HTERT RPE-1 (cell line): ENCODE measurements around the gene ACP4.
"Not testable (repeated sequence)": the region's sequence is repeated elsewhere in the genome, so short reads cannot be mapped to it uniquely, and the experiment has no call there.

Experiments used
- in situ Hi-C: fragments of 300-500 bp; cut with MboI; formaldehyde crosslinking; loops from 4 replicates; pipeline ENCODE4 v1.14.3; 2020; ENCODE audit warnings: low sequenced_read_pairs

Gene ACP4

GRCh38 chr19:50773454-50773853 is 16.8 kb upstream of the ACP4 start:
- in situ Hi-C loops = not testable (repeated sequence)

DNA sequence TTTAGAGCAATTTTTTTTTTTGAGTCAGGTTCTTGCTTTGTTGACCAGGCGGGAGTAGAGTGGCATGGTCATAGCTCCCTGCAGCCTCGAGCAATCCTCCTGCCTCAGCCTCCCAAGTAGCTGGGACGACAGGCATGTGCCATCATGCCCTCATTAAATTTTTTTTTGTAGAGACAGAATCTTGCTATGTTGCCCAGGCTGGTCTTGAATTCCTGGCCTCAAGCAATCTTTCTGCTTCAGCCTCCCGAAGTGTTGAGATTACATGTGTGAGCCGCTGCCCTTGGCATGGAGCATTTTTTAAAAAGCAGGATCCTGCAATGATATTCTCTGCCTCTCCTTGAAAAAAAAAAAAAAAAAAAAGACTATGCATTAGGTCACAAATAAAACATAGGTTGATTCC is 14.1 kb upstream of the ACP4 start:
- in situ Hi-C loops = no loop called here

GRCh38 chr19:50777261-50777660 is 13.0 kb upstream of the ACP4 start:
- in situ Hi-C loops = no loop called here

DNA sequence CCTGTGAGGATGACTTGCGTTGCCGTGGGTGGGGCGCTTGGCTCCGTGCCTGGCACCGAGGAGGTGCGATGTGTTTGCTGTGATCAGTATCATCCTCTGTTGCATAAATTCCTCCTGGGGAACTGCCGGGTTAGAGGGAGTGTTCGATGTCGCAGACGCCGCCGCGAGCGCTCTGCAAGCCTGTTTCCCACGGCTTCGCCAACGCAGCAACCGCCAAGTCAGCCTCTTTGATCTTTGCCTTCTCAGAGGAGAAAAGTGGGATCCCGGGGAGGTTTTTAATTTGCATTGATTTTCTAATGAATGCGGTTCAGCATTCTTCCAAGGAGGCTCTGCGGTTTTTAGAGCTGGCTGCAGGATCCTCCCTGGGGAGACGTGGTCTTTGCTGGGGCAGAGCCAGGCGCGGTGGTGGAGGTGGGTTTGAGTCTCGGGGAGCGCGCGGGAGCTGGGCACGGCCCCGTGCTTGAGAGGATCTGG is 12.3 kb upstream of the ACP4 start:
- in situ Hi-C loops = no loop called here

DNA sequence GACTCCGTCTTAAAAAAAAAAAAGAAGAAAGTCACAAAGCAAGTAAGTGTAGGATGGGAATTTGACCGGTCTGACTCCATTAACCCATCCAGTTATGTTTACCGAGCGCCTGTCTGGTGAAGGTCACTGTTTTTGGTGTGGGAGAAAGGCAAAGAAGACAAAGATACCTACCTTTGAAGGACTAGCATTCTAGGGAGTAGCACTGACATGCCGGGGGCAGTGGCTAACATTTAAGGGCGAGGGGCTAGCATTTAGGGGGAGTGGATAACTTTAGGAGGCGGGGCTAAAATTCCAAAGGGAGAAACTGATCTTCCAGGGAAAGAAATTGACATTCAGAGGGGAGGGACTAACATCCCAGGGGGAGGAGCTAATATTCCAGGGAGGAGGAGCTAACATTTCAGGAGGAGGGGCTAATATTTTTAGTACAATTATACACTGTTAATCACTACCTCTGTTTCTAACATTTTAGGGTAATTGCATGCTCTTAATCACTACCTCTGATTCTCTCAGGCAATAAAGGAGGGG is 11.2 kb upstream of the ACP4 start:
- in situ Hi-C loops = no loop called here

DNA sequence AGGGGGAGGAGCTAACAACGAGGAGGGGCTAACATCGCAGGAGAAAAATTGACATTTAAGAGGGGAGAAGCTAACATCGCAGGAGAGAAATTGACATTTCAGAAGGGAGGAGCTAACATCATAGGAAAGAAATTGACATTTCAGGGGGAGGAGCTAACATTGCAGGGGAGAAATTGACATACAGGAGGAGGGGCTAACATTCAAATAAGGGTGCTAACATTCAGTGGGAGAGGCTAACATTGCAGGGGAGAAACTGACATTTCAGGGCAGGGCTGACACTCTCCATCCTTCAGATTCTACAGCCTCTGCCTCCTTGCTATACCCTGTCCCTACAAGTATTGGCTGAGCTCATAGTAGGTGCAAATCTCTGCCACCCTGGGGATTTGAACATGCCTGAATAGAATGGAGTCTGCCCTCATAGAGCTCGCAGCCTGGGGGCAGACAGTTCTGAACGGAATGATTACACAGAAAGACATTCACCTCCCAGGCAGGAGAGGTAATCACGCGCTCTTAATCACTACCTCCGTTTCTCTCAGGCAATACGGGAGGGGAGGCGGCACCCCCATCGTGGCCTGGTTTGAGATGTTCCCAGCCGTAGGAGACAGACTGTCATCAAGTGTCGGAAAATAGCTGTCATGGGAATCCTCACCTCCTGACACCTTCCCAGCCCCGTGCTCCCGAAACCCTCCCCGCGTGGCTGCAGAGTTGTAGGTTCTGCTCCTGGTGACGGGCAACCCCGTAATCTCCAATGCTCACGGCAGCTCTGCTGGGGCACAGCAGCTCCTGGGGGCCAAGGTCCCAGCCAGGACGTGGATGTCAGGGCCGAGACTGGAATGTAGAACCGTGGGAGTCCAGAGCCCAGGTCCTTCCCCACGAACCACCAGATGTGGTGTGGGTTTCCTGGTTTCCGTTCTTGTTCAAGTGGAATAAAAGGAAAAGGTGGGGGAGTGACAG is 10.4 kb upstream of the ACP4 start:
- in situ Hi-C loops = no loop called here

DNA sequence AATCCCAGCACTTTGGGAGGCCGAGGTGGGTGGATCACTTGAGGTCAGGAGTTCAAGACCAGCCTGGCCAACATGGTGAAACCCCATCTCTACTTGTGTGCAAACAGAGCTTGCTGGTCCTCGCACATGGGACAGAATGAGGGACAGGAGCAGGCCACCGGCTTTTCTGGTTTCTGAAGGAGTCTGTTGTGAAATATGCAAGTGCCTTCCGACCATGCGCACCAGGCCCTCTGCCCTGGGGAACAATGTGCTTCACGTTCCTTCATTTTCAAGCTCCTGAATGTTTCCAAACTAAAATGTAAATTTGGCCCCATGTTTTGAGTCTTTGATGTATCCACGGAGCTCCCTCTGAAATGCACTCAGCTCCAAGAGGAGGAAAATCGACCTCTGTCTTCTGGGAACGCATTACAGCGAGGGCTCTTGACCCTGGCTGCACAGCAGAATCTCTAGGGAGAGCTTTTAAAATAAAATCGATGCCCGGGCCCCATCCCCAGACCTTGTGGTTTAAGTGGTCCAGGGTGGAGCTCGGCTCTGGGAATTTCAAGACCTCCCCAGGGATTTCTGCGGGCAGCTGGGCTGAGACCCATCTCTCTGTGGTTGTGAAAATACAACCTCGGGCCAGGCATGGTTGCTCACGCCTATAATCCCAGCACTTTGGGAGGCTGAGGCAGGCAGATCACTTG is 9.3 kb upstream of the ACP4 start:
- in situ Hi-C loops = no loop called here

- in situ Hi-C loops = not testable (repeated sequence)
These were observed 6.4 kb upstream of the ACP4 start for GRCh38 chr19:50783848-50784152.

GRCh38 chr19:50784710-50785109 is 5.5 kb upstream of the ACP4 start:
- in situ Hi-C loops = no loop called here

GRCh38 chr19:50785329-50785728 is 4.9 kb upstream of the ACP4 start:
- in situ Hi-C loops = no loop called here

DNA sequence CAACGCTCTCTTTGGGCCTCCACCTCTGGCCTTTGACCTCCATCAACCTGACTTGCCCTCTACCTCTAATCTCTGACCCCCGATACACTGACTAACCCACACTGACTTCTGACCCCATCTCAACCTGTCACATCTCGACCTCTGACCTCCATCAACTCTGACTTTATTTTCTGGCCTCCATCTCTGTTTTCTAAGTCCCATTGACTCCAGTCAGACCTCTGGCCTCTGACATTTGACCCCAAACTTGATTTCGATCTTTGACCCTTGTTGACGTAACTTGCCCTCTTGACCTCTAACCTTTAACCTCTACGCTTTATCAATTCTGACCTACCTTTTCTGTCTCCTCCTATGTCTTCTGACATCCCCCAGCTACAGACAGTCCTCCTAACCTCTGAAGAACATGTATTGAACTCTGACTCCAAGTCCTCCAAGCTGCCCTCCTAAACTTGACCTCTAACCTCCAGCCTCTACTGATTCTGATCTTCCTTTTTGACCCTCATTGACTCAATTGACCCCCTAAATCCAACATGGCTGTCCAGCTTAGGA is 780 bp downstream of the ACP4 start:
- in situ Hi-C loops = no loop called here

DNA sequence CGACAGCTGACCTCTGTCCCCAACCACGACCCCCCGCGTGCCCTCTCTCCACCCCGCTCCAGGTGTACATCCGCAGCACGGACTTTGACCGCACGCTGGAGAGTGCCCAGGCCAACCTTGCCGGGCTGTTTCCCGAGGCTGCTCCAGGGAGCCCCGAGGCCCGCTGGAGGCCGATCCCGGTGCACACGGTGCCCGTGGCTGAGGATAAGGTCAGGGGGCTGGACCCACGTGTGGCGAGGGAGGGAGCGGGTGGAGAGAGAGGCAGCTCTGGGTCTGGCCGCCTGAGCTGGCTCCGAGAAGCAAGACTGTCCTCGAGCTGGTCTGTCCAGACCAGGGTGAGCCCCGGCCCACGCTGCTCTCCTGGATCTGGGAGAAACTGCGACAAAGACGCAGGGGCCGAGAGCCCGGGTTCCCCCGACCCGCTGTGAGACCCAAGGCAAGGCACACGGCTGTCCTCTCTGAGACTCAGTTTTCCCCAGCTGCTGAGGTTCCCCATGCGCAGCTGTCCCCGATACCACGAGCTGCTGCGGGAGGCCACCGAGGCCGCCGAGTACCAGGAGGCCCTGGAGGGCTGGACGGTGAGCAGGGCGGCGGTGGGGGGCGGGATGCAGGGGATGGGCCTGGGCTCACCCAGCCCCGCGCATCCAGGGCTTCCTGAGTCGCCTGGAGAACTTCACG is 1.5 kb downstream of the ACP4 start:
- in situ Hi-C loops = no loop called here

GRCh38 chr19:50792272-50793250 is 2.3 kb downstream of the ACP4 start:
- in situ Hi-C loops = no loop called here

DNA sequence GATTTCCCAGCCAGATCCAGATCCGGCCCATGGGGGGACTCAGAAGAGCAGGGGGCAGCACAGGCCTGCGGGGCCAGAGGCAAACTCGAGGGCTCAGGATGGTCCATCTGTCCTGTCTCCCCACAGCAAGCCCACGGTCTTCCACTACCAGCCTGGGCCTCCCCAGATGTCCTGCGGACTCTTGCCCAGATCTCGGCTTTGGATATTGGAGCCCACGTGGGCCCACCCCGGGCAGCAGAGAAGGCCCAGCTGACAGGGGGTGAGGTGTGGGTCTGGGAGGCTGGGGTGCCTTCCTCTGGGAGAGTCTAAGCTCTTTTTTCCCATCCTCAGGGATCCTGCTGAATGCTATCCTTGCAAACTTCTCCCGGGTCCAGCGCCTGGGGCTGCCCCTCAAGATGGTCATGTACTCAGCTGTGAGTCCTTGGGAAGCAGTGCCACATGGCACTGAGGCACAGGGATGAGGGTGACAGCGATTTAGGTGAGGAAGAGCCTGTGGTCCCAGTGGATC is 3.4 kb downstream of the ACP4 start:
- in situ Hi-C loops = no loop called here

DNA sequence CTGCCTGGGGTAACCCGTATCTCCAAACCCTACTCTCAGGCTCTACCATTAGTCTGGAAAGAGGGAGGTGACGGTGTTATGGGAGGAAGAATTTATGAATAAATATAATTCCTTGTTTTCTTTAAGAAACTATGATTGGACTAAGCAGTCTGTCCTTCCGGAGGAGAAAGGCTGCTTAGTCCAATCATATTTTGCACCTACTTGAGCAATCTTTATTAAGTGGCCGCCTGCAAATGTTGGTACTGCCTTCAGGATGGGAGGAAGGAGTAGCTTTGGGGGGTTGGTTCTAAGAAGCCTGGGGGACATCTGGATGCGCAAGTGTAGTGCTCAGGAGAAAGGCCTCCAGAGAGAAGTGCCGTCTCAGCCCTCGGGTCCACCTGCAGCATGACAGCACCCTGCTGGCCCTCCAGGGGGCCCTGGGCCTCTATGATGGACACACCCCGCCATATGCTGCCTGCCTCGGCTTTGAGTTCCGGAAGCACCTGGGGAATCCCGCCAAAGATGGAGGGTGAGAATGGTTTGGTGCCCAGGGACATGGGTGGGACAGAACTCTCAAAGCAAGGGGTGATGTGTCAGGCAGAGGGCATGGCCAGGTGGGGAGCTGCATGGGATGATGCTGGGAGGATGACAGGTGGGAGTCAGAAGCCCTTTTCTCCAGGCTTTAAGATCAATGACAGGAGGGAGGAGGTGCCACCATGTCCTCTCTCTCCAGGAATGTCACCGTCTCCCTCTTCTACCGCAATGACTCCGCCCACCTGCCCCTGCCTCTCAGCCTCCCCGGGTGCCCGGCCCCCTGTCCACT is 4.1 kb downstream of the ACP4 start:
- in situ Hi-C loops = no loop called here

DNA sequence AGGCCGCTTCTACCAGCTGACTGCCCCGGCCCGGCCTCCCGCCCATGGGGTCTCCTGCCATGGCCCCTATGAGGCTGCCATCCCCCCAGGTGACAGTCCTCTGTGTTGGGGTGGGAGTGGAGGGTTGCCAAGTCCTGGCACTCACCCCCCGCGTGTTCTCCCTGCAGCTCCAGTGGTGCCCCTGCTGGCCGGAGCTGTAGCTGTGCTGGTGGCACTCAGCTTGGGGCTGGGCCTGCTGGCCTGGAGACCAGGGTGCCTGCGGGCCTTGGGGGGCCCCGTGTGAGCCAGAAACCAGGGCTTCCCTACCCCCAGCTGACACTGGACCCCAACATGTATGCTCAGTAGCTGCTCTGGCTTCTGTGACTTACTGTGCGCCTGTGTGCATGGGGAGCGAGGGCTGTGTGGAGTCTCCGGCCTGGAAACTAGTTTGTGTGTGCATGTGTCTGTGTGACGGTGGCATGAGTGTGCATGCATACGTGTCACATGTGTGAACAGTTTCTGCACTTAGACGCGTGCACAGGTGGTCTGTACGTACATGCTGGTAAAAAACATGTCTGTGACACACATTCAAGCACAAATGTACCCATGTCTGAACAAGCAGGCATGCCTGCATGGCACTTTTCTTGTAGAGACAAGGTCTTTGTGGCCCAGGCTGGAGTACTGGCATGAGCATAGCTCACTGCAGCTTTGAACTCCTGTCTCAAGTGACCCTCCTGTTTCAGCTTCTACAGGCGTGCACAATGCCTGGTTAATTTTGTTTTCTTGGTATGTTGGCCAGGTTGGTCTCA is 4.9 kb downstream of the ACP4 start:
- in situ Hi-C loops = no loop called here

DNA sequence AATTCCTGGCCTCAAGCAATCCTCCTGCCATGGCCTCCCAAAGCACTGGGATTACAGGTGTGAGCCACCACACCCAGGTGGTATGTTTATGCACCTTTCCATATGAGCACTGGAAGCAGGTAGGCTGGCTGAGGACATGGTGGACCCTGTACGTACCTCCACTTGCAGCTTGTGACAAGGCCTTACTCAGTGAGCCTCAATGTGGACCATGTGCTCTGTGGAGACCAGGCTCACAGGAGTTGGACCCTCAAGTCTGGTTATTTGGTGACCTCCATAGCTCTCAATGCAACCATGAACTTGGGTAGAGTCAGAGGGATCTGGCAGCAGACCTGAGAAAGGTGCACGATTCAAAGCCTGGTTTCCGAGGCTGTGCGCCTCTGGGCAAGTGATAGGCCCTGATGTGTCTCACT is 5.5 kb downstream of the ACP4 start:
- in situ Hi-C loops = no loop called here

DNA sequence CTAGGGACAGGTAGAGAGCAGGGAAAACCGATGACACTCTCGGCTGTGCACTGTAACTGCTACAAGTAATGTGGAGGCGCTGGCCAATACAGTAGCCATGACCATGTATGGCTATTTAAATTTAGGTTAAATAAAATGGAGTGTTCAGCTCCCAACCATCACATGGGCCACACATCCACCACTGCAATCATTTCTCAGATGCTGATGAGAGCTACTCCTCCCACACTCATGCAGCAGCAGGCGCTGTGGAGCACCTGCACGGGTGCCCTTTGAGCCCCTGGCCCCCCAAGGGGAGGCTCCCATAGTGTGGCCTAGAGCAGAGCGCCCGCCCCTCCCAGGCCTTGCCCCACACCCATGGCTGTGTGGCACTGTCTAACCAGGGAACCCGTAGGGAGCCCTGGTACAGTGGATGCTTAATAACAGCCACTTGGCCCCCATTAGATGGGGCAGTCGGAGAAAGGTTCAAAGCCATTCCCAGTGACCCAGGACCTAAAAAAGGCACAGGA is 6.0 kb downstream of the ACP4 start:
- in situ Hi-C loops = no loop called here
